MCF 10A (cell line): ENCODE results near the gene LPP. TPM values are rescaled to one million over a fixed set of nuclear protein-coding genes. Genes with fewer than 3 reads are reported as not detected.

Experiments used
- BruUV-seq: library from RNA; stranded (reverse); fragments of 400-500 nt; replicated peaks from 2 replicates; lab custom pipeline; 2021; lab: Mats Ljungman, UMichigan
- CTCF ChIA-PET: fragments of 300-600 bp; sonication (Branson Sonifier 250); formaldehyde crosslinking; extraction: SDS; loops from one replicate; lab custom pipeline; 2021; ENCODE audit warnings: antibody characterized with exemption, inconsistent platforms; lab: Yijun Ruan, JAX
- POLR2A ChIA-PET: fragments of 300-600, 350-650 bp; sonication (Branson Sonifier 250); formaldehyde crosslinking; extraction: SDS; loops from one replicate; lab custom pipeline; 2020; ENCODE audit warnings: antibody characterized with exemption, inconsistent platforms; lab: Yijun Ruan, JAX
- DNase-seq: peaks from one replicate; pipeline ENCODE4 v3.0.0-alpha.2; 2018; ENCODE audit not compliant: unreplicated experiment
- H3K27ac Mint-ChIP-seq: one replicate; pipeline ENCODE4 v1.8.0; 2022; ENCODE audit warnings: mild to moderate bottlenecking, low read depth, mixed read lengths; ENCODE audit not compliant: unreplicated experiment
- H3K27me3 Mint-ChIP-seq: one replicate; pipeline ENCODE4 v1.8.0; 2022; ENCODE audit warnings: mixed read lengths; ENCODE audit not compliant: insufficient read depth, unreplicated experiment
- H3K36me3 Mint-ChIP-seq: one replicate; pipeline ENCODE4 v1.8.0; 2022; ENCODE audit warnings: mild to moderate bottlenecking, moderate library complexity, mixed read lengths; ENCODE audit not compliant: insufficient read depth, unreplicated experiment
- H3K4me1 Mint-ChIP-seq: one replicate; pipeline ENCODE4 v1.8.0; 2022; ENCODE audit warnings: mixed read lengths; ENCODE audit not compliant: insufficient read depth, unreplicated experiment
- H3K4me3 Mint-ChIP-seq: one replicate; pipeline ENCODE4 v1.8.0; 2022; ENCODE audit warnings: mild to moderate bottlenecking, moderate library complexity, mixed read lengths; ENCODE audit not compliant: unreplicated experiment
- H3K9me3 Mint-ChIP-seq: one replicate; pipeline ENCODE4 v1.8.0; 2022; ENCODE audit warnings: mixed read lengths; ENCODE audit not compliant: unreplicated experiment
- intact Hi-C: fragments of 100-400 bp; cut with micrococcal nuclease; formaldehyde crosslinking; loops from 2 replicates; pipeline ENCODE4 v1.14.1; 2022
- total RNA-seq: library from RNA; stranded (reverse); gene quantifications from 2 replicates; pipeline ENCODE4 v1.2.3, GENCODE V29; 2022
- TF ChIP-seq, protein P1 (sequence below): fragments of 200-600 bp; IDR thresholded peaks from one replicate; pipeline ENCODE4 v1.8.0; 2022; ENCODE audit warnings: antibody characterized with exemption, mild to moderate bottlenecking; ENCODE audit not compliant: unreplicated experiment

The LPP gene
- total RNA-seq, 1 experiment from 2014 or later = 117 TPM

DNA sequence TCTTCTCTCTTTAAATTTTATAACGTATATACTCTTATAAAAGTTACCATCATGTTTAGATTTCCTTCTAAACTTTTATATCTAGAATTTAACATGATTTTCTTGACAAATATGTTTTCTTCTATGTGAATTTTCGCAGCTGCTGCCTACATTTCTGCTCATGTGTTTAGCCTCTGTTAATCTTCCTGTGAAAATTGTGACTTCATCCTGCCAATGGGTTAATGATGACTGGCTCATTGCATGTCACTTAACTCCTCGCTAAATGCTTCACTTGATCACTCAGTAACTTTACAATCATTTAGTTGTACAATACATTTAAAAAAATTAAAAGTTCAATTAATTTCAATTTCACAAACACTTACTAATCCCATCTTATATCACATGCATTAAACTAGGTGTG is 178.1 kb downstream of the LPP start:
- no peak for DNase-seq
- peaks cover 6% of the 10 kb centered on the region for H3K4me1 Mint-ChIP-seq
- H3K27me3 Mint-ChIP-seq = no peaks in the 10 kb centered on the region
- CTCF ChIA-PET = interaction anchor here (0.7 kb wide), 1 partner anchor 74 kb away, joined by 3 read pairs; no protein-coding TSS in a partner anchor
- H3K9me3 Mint-ChIP-seq = no peaks in the 10 kb centered on the region
- TF ChIP-seq, protein P1, sequence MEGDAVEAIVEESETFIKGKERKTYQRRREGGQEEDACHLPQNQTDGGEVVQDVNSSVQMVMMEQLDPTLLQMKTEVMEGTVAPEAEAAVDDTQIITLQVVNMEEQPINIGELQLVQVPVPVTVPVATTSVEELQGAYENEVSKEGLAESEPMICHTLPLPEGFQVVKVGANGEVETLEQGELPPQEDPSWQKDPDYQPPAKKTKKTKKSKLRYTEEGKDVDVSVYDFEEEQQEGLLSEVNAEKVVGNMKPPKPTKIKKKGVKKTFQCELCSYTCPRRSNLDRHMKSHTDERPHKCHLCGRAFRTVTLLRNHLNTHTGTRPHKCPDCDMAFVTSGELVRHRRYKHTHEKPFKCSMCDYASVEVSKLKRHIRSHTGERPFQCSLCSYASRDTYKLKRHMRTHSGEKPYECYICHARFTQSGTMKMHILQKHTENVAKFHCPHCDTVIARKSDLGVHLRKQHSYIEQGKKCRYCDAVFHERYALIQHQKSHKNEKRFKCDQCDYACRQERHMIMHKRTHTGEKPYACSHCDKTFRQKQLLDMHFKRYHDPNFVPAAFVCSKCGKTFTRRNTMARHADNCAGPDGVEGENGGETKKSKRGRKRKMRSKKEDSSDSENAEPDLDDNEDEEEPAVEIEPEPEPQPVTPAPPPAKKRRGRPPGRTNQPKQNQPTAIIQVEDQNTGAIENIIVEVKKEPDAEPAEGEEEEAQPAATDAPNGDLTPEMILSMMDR = no peak
- intact Hi-C loops = no loop called here
- POLR2A ChIA-PET = interaction anchor here (1.6 kb wide), 1 partner anchor 17 kb away, joined by 4 read pairs; no protein-coding TSS in a partner anchor
- no peak overlapping the region for H3K27ac Mint-ChIP-seq
- peaks cover 9% of the 10 kb centered on the region for H3K36me3 Mint-ChIP-seq
- BruUV-seq = no TSS peak
- no peak overlapping the region for H3K4me3 Mint-ChIP-seq

DNA sequence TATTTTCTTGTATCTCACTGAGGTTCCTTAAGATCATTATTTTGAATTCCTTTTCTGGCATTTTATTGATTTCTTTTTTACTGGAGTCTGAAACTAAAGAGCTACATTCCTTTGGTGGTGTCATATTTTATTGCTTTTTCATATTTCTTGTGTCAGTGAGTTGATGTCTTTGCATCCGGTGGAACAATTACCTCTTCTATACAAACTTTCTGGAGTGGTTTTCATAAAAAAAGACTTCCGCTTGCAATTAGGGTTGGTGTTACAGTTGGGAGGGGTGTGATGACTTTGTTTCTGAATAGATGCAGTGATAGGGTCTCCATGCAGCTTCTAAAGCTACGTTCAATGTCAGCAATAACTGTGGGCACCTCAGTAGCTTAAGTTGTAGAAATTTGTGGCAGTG is 181.7 kb downstream of the LPP start:
- no peak for DNase-seq
- CTCF ChIA-PET = no interaction called here
- intact Hi-C loops = no loop called here
- Mint-ChIP-seq H3K27me3 (no peaks in the 10 kb centered on the region), H3K4me1 (no peaks in the 10 kb centered on the region), H3K4me3 (no peak overlapping the region), H3K9me3 (no peaks in the 10 kb centered on the region), H3K36me3 (no peaks in the 10 kb centered on the region), H3K27ac (no peak overlapping the region)
- POLR2A ChIA-PET = interaction anchor here (0.7 kb wide), 3 partner anchors 61 to 445 kb away, joined by 3 read pairs; no protein-coding TSS in a partner anchor
- no TSS peak for BruUV-seq
- TF ChIP-seq, protein P1 = no peak

DNA sequence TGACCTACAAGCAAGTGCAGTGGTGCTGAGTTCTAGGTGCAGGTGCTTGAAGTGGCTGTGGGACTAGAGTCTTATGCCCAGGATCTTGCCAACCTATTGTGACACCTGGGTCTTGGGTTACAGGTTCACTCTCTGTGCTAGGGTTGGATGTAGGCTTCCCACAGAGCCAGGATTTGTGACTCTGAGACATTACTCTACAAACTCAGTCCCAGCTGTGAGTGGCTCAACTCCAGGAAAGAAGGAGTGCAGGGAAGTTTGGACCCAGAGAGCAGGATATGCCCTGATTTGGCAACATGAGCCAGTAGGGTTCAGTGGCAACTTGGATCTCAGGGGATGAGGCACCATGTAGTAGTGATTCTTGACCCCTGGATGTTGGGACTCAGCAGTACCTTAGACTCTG is 182.2 kb downstream of the LPP start:
- H3K9me3 Mint-ChIP-seq = no peaks in the 10 kb centered on the region
- BruUV-seq = no TSS peak
- H3K36me3 Mint-ChIP-seq = no peaks in the 10 kb centered on the region
- H3K4me3 Mint-ChIP-seq = no peak overlapping the region
- POLR2A ChIA-PET = no interaction called here
- TF ChIP-seq, protein P1 = no peak
- DNase-seq = no peak
- no peak overlapping the region for H3K27ac Mint-ChIP-seq
- H3K27me3 Mint-ChIP-seq = no peaks in the 10 kb centered on the region
- no peaks in the 10 kb centered on the region for H3K4me1 Mint-ChIP-seq
- CTCF ChIA-PET = no interaction called here
- intact Hi-C loops = no loop called here

DNA sequence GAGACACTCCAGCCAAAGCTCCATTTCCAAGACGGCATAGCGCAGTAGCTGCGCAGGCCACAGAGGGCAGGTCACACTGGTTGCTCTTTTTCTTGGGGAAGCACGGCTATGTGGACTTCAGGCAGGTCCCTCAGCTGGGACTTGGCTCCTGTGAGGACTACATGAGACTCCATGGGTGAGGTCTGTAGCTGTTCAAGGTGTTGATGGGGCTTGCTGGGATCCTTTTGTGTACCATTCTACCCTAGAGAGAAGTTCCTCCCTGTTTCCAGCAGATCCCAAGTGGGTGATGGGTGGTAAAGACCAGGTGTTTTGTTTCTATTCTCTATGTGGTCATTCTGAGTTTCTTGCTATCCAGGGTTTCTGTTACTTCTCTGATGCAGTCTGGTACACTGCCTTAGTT is 183.3 kb downstream of the LPP start:
- Mint-ChIP-seq H3K4me1 (no peaks in the 10 kb centered on the region), H3K4me3 (no peak overlapping the region), H3K36me3 (peaks cover 9% of the 10 kb centered on the region), H3K27me3 (no peaks in the 10 kb centered on the region), H3K27ac (no peak overlapping the region), H3K9me3 (no peaks in the 10 kb centered on the region)
- BruUV-seq = no TSS peak
- ChIA-PET CTCF (interaction anchor here (0.6 kb wide), 1 partner anchor 36 kb away, joined by 3 read pairs; no protein-coding TSS in a partner anchor), POLR2A (no interaction called here)
- DNase-seq = no peak
- TF ChIP-seq, protein P1 = no peak
- intact Hi-C loops = no loop called here
